CD14-positive monocyte (primary cell): ENCODE data around the gene DDX27. TPM values are rescaled to one million over a fixed set of nuclear protein-coding genes. Genes with fewer than 3 reads are reported as not detected.

Experiments
- DNase-seq, 3 donors: peaks; one replicate each; pipeline ENCODE4 v3.0.0-alpha.2; 2011 to 2022
- H2AFZ ChIP-seq: 2 replicates; pipeline ENCODE4 v1.6.0; 2012; ENCODE audit warnings: mild to moderate bottlenecking, low read depth, low read length, inconsistent platforms; ENCODE audit not compliant: insufficient read depth, poor library complexity, severe bottlenecking
- H3K27ac ChIP-seq, 2 donors: 1 replicate in 1 of 2; 2 replicates in 1 of 2; pipeline ENCODE4 v1.5.1; 2012 to 2013; ENCODE audit warnings: low read length in 2 of 2, control low read depth in 1 of 2, inconsistent platforms in 1 of 2, low read depth in 1 of 2, mild to moderate bottlenecking in 1 of 2
- H3K27me3 ChIP-seq, 2 donors: one replicate each; pipeline versions ENCODE4 v1.6.0 to v1.6.1; 2011 to 2013; ENCODE audit warnings: low read length in 2 of 2; ENCODE audit not compliant: control insufficient read depth in 2 of 2, insufficient read depth in 2 of 2
- H3K36me3 ChIP-seq, 2 donors: replicated peaks in 1 of 2; 1 replicate in 1 of 2; 2 replicates in 1 of 2; pipeline versions ENCODE4 v1.5.1 to v1.6.1; 2012 to 2013; ENCODE audit warnings: low read length in 2 of 2, control low read depth in 1 of 2, inconsistent platforms in 1 of 2, mild to moderate bottlenecking in 1 of 2; ENCODE audit not compliant: insufficient read depth in 2 of 2, control insufficient read depth in 1 of 2
- H3K4me1 ChIP-seq, 2 donors: 1 replicate in 1 of 2; 2 replicates in 1 of 2; pipeline versions ENCODE4 v1.5.1 to v1.6.1; 2012 to 2013; ENCODE audit warnings: low read length in 2 of 2, control low read depth in 1 of 2, inconsistent platforms in 1 of 2, mild to moderate bottlenecking in 1 of 2, moderate library complexity in 1 of 2; ENCODE audit not compliant: insufficient read depth in 2 of 2, control insufficient read depth in 1 of 2
- H3K4me2 ChIP-seq: replicated peaks from 2 replicates; pipeline ENCODE3; 2012; ENCODE audit warnings: low read length, moderate library complexity, mild to moderate bottlenecking; ENCODE audit not compliant: poor library complexity, severe bottlenecking; ENCODE audit errors: extremely low read depth
- H3K4me3 ChIP-seq, 3 experiments: fragments of 200-600 bp in 1 of 3; sonication (generic) in 1 of 3; replicated peaks in 1 of 3; 1 replicate in 2 of 3; 2 replicates in 1 of 3; pipeline ENCODE4 v1.5.1; 2011 to 2013; ENCODE audit warnings: low read length in 3 of 3, mild to moderate bottlenecking in 3 of 3, control low read depth in 2 of 3, low read depth in 2 of 3, inconsistent platforms in 1 of 3, moderate library complexity in 1 of 3
- H3K79me2 ChIP-seq: 2 replicates; pipeline ENCODE4 v1.6.0; 2012; ENCODE audit warnings: mild to moderate bottlenecking, control low read depth, inconsistent platforms, low read length, moderate library complexity; ENCODE audit not compliant: insufficient read depth
- H3K9ac ChIP-seq: 2 replicates; pipeline ENCODE4 v1.6.0; 2017; ENCODE audit warnings: low read length, mild to moderate bottlenecking; ENCODE audit not compliant: insufficient read depth, poor library complexity, severe bottlenecking
- H3K9me3 ChIP-seq, 2 donors: replicated peaks in 1 of 2; 1 replicate in 1 of 2; 2 replicates in 1 of 2; pipeline versions ENCODE4 v1.5.1 to v1.6.1; 2012 to 2013; ENCODE audit warnings: low read length in 2 of 2, control low read depth in 1 of 2; ENCODE audit not compliant: control insufficient read depth in 1 of 2, insufficient read depth in 1 of 2
- H4K20me1 ChIP-seq: 2 replicates; pipeline ENCODE4 v1.6.0; 2012; ENCODE audit warnings: mild to moderate bottlenecking, low read length, control low read depth, moderate library complexity; ENCODE audit not compliant: insufficient read depth
- H3K27ac Mint-ChIP-seq, 7 donors: one replicate each; pipeline ENCODE4 v1.8.0; 2020; ENCODE audit warnings: mild to moderate bottlenecking in 7 of 7, mixed read lengths in 7 of 7, moderate library complexity in 6 of 7, inconsistent platforms in 2 of 7
- H3K27me3 Mint-ChIP-seq, 3 donors: one replicate each; pipeline ENCODE4 v1.8.0; 2021 to 2022; ENCODE audit warnings: low read depth in 3 of 3, mild to moderate bottlenecking in 3 of 3, mixed read lengths in 3 of 3, moderate library complexity in 3 of 3, inconsistent platforms in 1 of 3
- H3K36me3 Mint-ChIP-seq, 2 donors: one replicate each; pipeline ENCODE4 v1.8.0; 2020; ENCODE audit warnings: mixed read lengths in 2 of 2, inconsistent platforms in 1 of 2, mild to moderate bottlenecking in 1 of 2
- H3K4me1 Mint-ChIP-seq: one replicate; pipeline ENCODE4 v1.8.0; 2020; ENCODE audit warnings: mild to moderate bottlenecking, mixed read lengths
- H3K4me3 Mint-ChIP-seq, 2 donors: one replicate each; pipeline ENCODE4 v1.8.0; 2020; ENCODE audit warnings: mild to moderate bottlenecking in 2 of 2, mixed read lengths in 2 of 2, moderate library complexity in 1 of 2
- H3K9me3 Mint-ChIP-seq, 7 donors: one replicate each; pipeline ENCODE4 v1.8.0; 2020 to 2022; ENCODE audit warnings: mixed read lengths in 7 of 7, mild to moderate bottlenecking in 6 of 7, moderate library complexity in 6 of 7, inconsistent platforms in 2 of 7
- WGBS: methylation state at CpG from one replicate; pipeline ENCODE4 v1.1.5; 2013; ENCODE audit warnings: missing lambda C conversion rate; ENCODE audit not compliant: insufficient coverage; 5-methylcytosine and 5-hydroxymethylcytosine counted together
- intact Hi-C, 2 donors: fragments of 100-400 bp; cut with micrococcal nuclease; formaldehyde crosslinking; loops; one replicate each; pipeline versions ENCODE4 v1.15.0 to v1.15.1; 2023
- polyA plus RNA-seq, 3 donors: library from polyadenylated mRNA; depleted of rRNA in 1 of 3; unstranded in 2 of 3; stranded (reverse) in 1 of 3; fragments of 300-500 nt in 2 of 3; fragments of >200 nt in 1 of 3; fragmentation: Illumina TruSeq in 2 of 3; gene quantifications; 1 replicate in 2 of 3; 2 replicates in 1 of 3; pipeline ENCODE4 v1.2.3, GENCODE V29; 2012 to 2021
- TF ChIP-seq, protein P1 (sequence below): fragments of 200-600 bp; IDR thresholded peaks from one replicate; pipeline ENCODE4 v1.8.0; 2022; ENCODE audit warnings: antibody characterized with exemption, mild to moderate bottlenecking

Gene DDX27
- polyA plus RNA-seq, 3 donors: 13.8 to 31.5 (median 17.7) TPM

DNA sequence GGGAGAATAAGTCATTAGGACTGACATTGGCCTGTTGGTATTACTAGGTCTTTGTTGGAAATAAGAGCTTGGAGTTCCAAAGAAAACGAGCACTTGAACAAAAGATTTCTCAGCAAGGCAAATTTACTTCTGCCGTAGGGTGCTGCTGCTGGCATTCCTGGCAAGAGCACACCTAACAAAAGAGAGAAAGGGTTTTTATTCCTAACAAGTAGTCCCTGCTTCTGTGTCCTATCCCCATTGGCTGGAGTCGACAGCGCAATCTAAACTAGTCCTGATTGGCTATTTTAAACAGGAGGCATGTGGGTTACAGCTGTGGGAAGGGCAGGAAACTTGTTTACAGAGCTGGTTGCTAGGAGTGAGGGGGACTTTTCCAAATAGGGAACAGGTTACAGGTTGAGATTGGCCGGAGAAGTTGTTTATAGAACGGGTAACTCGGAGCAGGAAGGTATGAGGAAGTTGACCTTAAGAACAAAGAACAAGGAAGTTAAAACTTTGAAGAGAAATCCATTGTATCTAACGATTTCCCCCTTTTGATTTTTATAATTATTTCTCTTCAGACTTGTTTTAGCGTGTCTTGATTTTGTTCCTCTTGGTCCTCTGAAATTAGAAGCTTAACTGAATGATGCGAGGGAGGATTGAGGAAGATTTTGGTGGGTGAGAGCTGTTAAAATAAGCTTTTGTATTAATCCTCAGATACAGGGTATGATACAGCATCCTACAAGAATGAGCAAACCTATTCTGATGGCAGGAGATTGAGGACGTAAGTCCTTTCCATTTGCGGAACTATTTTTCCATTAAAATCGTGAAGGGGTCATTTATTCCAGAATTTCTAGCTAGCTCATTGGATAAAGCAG is 62.1 kb downstream of the DDX27 start:
- peak overlapping the region; percentile 45 for H3K9ac ChIP-seq
- intact Hi-C loops: loop anchor here (5.0 kb wide), 1 partner anchor 41 kb away; no protein-coding TSS in a partner anchor
- TF ChIP-seq, protein P1, sequence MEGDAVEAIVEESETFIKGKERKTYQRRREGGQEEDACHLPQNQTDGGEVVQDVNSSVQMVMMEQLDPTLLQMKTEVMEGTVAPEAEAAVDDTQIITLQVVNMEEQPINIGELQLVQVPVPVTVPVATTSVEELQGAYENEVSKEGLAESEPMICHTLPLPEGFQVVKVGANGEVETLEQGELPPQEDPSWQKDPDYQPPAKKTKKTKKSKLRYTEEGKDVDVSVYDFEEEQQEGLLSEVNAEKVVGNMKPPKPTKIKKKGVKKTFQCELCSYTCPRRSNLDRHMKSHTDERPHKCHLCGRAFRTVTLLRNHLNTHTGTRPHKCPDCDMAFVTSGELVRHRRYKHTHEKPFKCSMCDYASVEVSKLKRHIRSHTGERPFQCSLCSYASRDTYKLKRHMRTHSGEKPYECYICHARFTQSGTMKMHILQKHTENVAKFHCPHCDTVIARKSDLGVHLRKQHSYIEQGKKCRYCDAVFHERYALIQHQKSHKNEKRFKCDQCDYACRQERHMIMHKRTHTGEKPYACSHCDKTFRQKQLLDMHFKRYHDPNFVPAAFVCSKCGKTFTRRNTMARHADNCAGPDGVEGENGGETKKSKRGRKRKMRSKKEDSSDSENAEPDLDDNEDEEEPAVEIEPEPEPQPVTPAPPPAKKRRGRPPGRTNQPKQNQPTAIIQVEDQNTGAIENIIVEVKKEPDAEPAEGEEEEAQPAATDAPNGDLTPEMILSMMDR: no peak

DNA sequence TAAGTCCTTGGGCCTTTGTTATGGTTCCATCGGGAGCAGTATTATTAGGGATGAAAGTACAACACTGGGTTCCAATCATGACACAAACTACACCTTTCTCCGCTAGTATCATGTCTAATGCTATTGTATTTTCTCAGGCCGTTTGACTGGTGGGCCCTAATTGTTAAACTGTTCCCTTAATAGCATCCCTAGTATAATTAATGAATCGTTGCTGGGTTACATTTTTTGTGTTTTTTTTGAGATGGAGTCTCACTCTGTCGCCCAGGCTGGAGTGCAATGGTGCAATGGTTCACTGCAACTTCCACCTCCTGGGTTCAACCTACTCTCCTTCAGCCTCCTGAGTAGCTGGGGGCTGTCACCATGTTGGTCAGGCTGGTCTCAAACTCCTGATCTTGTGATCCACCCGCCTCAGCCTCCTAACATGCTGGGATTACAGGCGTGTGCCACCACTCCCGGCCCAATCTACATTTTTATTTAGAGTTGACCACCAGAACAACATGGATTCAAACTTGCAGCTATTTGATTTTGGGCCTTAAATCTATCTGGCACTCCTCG is 62.8 kb downstream of the DDX27 start:
- TF ChIP-seq, protein P1: no peak
- no peak overlapping the region for H3K9ac ChIP-seq
- H3K9me3 ChIP-seq: peaks cover 52 to 72% of the 10 kb centered on the region in 2 donors
- peaks cover 84% of the 10 kb centered on the region for H4K20me1 ChIP-seq
- peak overlapping the region; percentile 9 for H3K4me2 ChIP-seq
- H3K36me3 ChIP-seq: peaks cover 72 to 77% of the 10 kb centered on the region in 2 donors
- DNase-seq: no peak
- H3K4me1 Mint-ChIP-seq: peaks cover 33% of the 10 kb centered on the region
- H3K27me3 Mint-ChIP-seq: peaks cover 0 to 5% (median 0%) of the 10 kb centered on the region in 3 donors
- peak overlapping the region in 1 of 2 donors; percentile 94 for H3K27ac ChIP-seq
- peaks cover 74 to 83% of the 10 kb centered on the region in 2 donors for H3K36me3 Mint-ChIP-seq
- peak overlapping the region in 6 of 7 donors; percentile 45 to 99 (median 98) for H3K27ac Mint-ChIP-seq
- WGBS: 96% methylated on average over 4 of the region's 9 CpGs
- H3K9me3 Mint-ChIP-seq: peaks cover 62 to 83% (median 75%) of the 10 kb centered on the region in 7 donors
- intact Hi-C loops: loop anchor here (5.0 kb wide), 1 partner anchor 40 kb away; no protein-coding TSS in a partner anchor
- peak overlapping the region in 1 of 3 experiments; percentile 92 for H3K4me3 ChIP-seq
- no peaks in the 10 kb centered on the region for H3K27me3 ChIP-seq
- H3K4me1 ChIP-seq: peaks cover 28 to 51% of the 10 kb centered on the region in 2 donors
- H2AFZ ChIP-seq: no peak overlapping the region
- peaks cover 93% of the 10 kb centered on the region for H3K79me2 ChIP-seq
- H3K4me3 Mint-ChIP-seq: no peak overlapping the region

More for the DNA sequence above, 62.1 kb downstream of the DDX27 start:
- H3K4me2 ChIP-seq: peak overlapping the region; percentile 95
- peaks cover 54 to 76% (median 68%) of the 10 kb centered on the region in 7 donors for H3K9me3 Mint-ChIP-seq
- H2AFZ ChIP-seq: no peak overlapping the region
- peak; percentile 75 to 87 (median 80) for DNase-seq
- no peaks in the 10 kb centered on the region for H3K27me3 ChIP-seq
- peaks cover 93% of the 10 kb centered on the region for H3K79me2 ChIP-seq
- H3K4me1 ChIP-seq: peaks cover 35 to 58% of the 10 kb centered on the region in 2 donors
- peak overlapping the region; percentile 65 to 94 for H3K27ac ChIP-seq
- H3K36me3 Mint-ChIP-seq: peaks cover 67 to 76% of the 10 kb centered on the region in 2 donors
- peaks cover 0 to 5% (median 0%) of the 10 kb centered on the region in 3 donors for H3K27me3 Mint-ChIP-seq
- peaks cover 45 to 65% of the 10 kb centered on the region in 2 donors for H3K9me3 ChIP-seq
- H3K27ac Mint-ChIP-seq: peak overlapping the region; percentile 81 to 99 (median 98)
- peaks cover 40% of the 10 kb centered on the region for H3K4me1 Mint-ChIP-seq
- 86% methylated on average over 3 of the region's 13 CpGs for whole genome bisulfite sequencing
- H4K20me1 ChIP-seq: peaks cover 79% of the 10 kb centered on the region
- H3K4me3 ChIP-seq: peak overlapping the region in 1 of 3 experiments; percentile 92
- H3K36me3 ChIP-seq: peaks cover 65 to 70% of the 10 kb centered on the region in 2 donors
- H3K4me3 Mint-ChIP-seq: peak overlapping the region; percentile 35 to 39
